Measurements from ENCODE around the gene ITM2B.

Gene ITM2B

GRCh38 chr13:48230541-48230940, 2.5 kb upstream of the ITM2B start:
- no peak overlapping the region for H2AFZ ChIP-seq (ENCODE audit: low read depth, low read length, severe bottlenecking)

GRCh38 chr13:48231080-48231479, 1.9 kb upstream of the ITM2B start:
- Histone ChIP-seq H3K9me2 (replicated peaks; ENCODE audit: insufficient read depth, low read length) (no peaks in the 10 kb centered on the region), H2AFZ (ENCODE audit: low read depth, low read length, severe bottlenecking) (no peak overlapping the region), H3K4me2 (ENCODE audit: low read depth, low read length, poor library complexity, severe bottlenecking) (no peak overlapping the region), H3K9ac (ENCODE audit: low read length) (no peak overlapping the region), H4K20me1 (ENCODE audit: low read depth, low read length) (no peaks in the 10 kb centered on the region), H3K4me3 (ENCODE audit: insufficient read depth, low read length, poor library complexity, severe bottlenecking) (no peak overlapping the region), H3K27ac (ENCODE audit: low read depth, low read length) (no peak overlapping the region), H3K79me2 (ENCODE audit: insufficient read depth, low read length) (no peaks in the 10 kb centered on the region), H3F3A (ENCODE audit: insufficient read depth) (peaks cover 6% of the 10 kb centered on the region; the same call in 1 of the 2 replicates), H3K36me3 (ENCODE audit: low read length) (no peaks in the 10 kb centered on the region), H3K27me3 (ENCODE audit: low read length) (no peaks in the 10 kb centered on the region), H3K9me3 (ENCODE audit: insufficient read depth, low read length) (no peaks in the 10 kb centered on the region)
- TF ChIP-seq, protein P1, sequence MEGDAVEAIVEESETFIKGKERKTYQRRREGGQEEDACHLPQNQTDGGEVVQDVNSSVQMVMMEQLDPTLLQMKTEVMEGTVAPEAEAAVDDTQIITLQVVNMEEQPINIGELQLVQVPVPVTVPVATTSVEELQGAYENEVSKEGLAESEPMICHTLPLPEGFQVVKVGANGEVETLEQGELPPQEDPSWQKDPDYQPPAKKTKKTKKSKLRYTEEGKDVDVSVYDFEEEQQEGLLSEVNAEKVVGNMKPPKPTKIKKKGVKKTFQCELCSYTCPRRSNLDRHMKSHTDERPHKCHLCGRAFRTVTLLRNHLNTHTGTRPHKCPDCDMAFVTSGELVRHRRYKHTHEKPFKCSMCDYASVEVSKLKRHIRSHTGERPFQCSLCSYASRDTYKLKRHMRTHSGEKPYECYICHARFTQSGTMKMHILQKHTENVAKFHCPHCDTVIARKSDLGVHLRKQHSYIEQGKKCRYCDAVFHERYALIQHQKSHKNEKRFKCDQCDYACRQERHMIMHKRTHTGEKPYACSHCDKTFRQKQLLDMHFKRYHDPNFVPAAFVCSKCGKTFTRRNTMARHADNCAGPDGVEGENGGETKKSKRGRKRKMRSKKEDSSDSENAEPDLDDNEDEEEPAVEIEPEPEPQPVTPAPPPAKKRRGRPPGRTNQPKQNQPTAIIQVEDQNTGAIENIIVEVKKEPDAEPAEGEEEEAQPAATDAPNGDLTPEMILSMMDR (IDR thresholded peaks at IDR 0.05; ENCODE audit: insufficient read depth, low read length, poor library complexity, severe bottlenecking): no peak
- TF ChIP-seq EZH2phosphoT487 (conservative IDR thresholded peaks at IDR 0.05; ENCODE audit: low read length): no peak

More at GRCh38 chr13:48230541-48230940, 2.5 kb upstream of the ITM2B start:
- H3K27me3 ChIP-seq (ENCODE audit: low read length): no peaks in the 10 kb centered on the region
- no peaks in the 10 kb centered on the region for H3K79me2 ChIP-seq (ENCODE audit: insufficient read depth, low read length)
- no peaks in the 10 kb centered on the region for H3K9me3 ChIP-seq (ENCODE audit: insufficient read depth, low read length)
- H3K9me2 ChIP-seq (replicated peaks; ENCODE audit: insufficient read depth, low read length): no peaks in the 10 kb centered on the region
- no peaks in the 10 kb centered on the region for H3K36me3 ChIP-seq (ENCODE audit: low read length)
- no peak overlapping the region for H3K4me3 ChIP-seq (ENCODE audit: insufficient read depth, low read length, poor library complexity, severe bottlenecking)
- TF ChIP-seq, protein P1 (IDR thresholded peaks at IDR 0.05; ENCODE audit: insufficient read depth, low read length, poor library complexity, severe bottlenecking): no peak
- TF ChIP-seq EZH2phosphoT487 (conservative IDR thresholded peaks at IDR 0.05; ENCODE audit: low read length): no peak
- H3K27ac ChIP-seq (ENCODE audit: low read depth, low read length): no peak overlapping the region
- H4K20me1 ChIP-seq (ENCODE audit: low read depth, low read length): no peaks in the 10 kb centered on the region
- H3F3A ChIP-seq (ENCODE audit: insufficient read depth): peaks cover 6% of the 10 kb centered on the region; the same call in 1 of the 2 replicates
- H3K9ac ChIP-seq (ENCODE audit: low read length): no peak overlapping the region
- H3K4me2 ChIP-seq (ENCODE audit: low read depth, low read length, poor library complexity, severe bottlenecking): no peak overlapping the region

DNA sequence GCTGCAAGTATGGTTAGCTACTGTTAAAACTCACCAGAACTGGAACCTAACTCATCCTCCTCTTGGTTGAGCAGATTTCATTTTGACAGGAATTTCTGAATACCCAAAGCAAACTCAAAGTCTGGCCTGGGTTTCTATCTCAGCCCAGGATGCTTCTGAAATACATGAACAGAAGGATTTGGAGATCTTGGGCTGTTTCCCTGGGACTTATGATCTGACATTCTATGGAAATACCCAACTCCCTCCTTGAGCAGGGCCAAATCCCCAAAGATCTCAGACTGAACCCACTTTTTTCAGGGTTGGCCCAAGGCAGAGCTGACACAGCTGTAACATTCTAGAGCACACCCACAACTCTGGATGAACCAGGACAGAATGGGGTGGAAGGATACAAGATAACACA, 1.1 kb upstream of the ITM2B start:
- no peak overlapping the region for H3K27ac ChIP-seq (ENCODE audit: low read depth, low read length)
- H3K4me3 ChIP-seq (ENCODE audit: insufficient read depth, low read length, poor library complexity, severe bottlenecking): no peak overlapping the region
- TF ChIP-seq EZH2phosphoT487 (conservative IDR thresholded peaks at IDR 0.05; ENCODE audit: low read length): no peak
- TF ChIP-seq, protein P1 (IDR thresholded peaks at IDR 0.05; ENCODE audit: insufficient read depth, low read length, poor library complexity, severe bottlenecking): no peak
- H3K27me3 ChIP-seq (ENCODE audit: low read length): no peaks in the 10 kb centered on the region
- peaks cover 6% of the 10 kb centered on the region; the same call in 1 of the 2 replicates for H3F3A ChIP-seq (ENCODE audit: insufficient read depth)
- H3K79me2 ChIP-seq (ENCODE audit: insufficient read depth, low read length): no peaks in the 10 kb centered on the region
- H3K36me3 ChIP-seq (ENCODE audit: low read length): no peaks in the 10 kb centered on the region
- no peaks in the 10 kb centered on the region for H3K9me3 ChIP-seq (ENCODE audit: insufficient read depth, low read length)
- no peak overlapping the region for H3K9ac ChIP-seq (ENCODE audit: low read length)
- no peak overlapping the region for H3K4me2 ChIP-seq (ENCODE audit: low read depth, low read length, poor library complexity, severe bottlenecking)
- H2AFZ ChIP-seq (ENCODE audit: low read depth, low read length, severe bottlenecking): no peak overlapping the region
- no peaks in the 10 kb centered on the region for H4K20me1 ChIP-seq (ENCODE audit: low read depth, low read length)
- no peaks in the 10 kb centered on the region for H3K9me2 ChIP-seq (replicated peaks; ENCODE audit: insufficient read depth, low read length)

All from SU-DHL-6 (cell line).